Fibroblast of skin of right biceps (primary cell): Measurements from ENCODE around the gene TCL1B.
"Not testable (repeated sequence)": the region's sequence is repeated elsewhere in the genome, so short reads cannot be mapped to it uniquely, and the experiment has no call there.

Experiments
- DNase-seq: peaks from one replicate; pipeline ENCODE4 v3.0.0-alpha.2; 2013

The TCL1B gene

GRCh38 chr14:95705518-95705917, 19.3 kb downstream of the TCL1B start:
- DNase-seq = no peak

DNA sequence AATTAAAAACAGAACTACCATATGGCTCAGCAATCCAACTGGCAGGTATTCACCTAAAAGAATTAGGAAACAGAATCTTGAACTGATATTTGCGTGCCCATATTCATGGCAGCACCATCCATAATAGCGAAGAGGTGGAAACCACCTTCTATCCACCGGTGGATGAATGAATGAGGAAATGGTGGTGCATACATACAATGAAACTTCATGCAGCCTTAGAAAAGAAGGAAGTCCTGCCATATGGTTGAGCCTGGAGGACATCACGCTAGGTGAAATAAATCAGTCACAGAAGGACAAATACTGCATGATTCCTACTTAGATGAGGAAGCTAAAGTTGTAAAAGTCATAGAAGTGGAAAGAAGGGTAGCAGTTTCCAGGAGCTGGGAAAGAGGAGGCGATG, 21.1 kb downstream of the TCL1B start:
- DNase-seq = no peak

GRCh38 chr14:95710106-95710505, 23.9 kb downstream of the TCL1B start:
- no peak for DNase-seq

- DNase-seq = no peak
These were observed 25.4 kb downstream of the TCL1B start for GRCh38 chr14:95711476-95712176.

GRCh38 chr14:95712398-95712797, 26.2 kb downstream of the TCL1B start:
- no peak for DNase-seq

GRCh38 chr14:95713596-95714371, 27.6 kb downstream of the TCL1B start, which contains the start of gene TCL1A:
TCL1A (minus strand) TSS chr14:95714125; CDS start chr14:95714066, 59 bp downstream.
- no peak for DNase-seq

GRCh38 chr14:95722525-95723190, 36.4 kb downstream of the TCL1B start:
- DNase-seq = no peak

GRCh38 chr14:95725685-95726336, 39.6 kb downstream of the TCL1B start:
- no peak for DNase-seq

GRCh38 chr14:95727056-95727700, 41.0 kb downstream of the TCL1B start:
- no peak for DNase-seq

DNA sequence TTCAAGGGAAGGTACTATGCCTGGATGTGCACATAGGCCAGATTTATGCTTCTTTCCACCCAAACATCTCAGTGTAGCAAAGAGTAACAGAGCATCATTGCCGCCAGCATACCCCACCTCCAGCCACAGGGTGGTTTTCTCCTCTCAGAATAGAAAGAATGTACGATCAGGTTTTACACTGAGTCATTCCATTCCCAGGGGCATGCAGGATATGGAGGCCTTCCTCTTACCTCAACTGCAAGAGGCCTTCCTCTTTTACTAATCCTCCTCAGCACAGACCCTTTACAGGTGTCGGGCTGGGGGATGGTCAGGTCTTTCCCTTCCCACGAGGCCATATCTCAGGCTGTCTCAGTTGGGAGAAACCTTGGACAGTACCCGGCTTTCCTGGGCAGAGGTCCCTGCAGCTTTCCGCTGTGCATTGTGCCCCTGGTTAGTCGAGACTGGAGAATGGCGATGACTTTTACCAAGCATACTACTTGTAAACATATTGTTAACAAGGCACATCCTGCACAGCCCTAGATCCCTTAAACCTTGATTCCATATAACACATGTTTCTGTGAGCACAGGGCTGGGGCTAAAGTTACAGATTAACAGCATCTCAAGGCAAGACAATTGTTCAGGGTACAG, 43.3 kb downstream of the TCL1B start:
- not testable (repeated sequence) for DNase-seq

DNA sequence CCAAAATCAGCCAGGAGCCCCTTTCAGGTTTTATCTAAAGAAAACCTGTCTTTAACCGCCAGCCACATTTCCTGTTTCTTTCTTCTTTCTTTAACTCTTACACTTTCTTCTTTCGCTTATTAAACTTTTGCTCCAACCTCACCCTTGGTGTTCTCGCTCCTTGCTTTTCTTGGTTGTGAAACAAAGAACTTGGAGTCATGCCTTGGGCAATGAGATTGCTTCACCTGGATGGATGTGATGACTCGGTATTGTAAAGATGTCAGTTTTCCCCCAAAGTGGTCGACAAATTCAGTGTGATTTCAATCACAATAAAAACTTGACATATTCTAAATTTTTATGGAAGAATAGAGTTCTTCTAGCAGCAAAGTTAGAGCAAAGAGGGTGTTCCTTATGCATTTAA, 43.9 kb downstream of the TCL1B start:
- DNase-seq = no peak

DNA sequence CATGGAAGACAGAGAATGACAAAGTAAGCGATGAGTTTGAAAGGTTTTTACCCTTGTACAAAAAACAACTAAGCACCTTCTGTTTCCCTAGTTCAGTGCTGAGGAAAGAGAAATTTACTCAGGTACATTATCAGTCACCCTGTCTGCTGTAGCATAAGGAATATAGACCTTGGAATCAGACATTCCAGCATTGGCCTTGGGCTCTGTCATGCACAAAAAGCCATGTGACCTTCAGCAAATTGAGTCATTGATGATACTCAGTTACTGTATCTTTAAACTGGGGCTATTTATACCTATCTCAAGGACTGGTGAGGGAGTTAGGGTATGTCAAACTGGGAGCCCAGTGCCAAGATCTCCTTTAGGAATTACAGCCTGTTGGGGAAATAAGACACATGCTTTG, 47.0 kb downstream of the TCL1B start:
- DNase-seq = no peak

- no peak for DNase-seq
These were observed 53.1 kb downstream of the TCL1B start for GRCh38 chr14:95739356-95739755.

DNA sequence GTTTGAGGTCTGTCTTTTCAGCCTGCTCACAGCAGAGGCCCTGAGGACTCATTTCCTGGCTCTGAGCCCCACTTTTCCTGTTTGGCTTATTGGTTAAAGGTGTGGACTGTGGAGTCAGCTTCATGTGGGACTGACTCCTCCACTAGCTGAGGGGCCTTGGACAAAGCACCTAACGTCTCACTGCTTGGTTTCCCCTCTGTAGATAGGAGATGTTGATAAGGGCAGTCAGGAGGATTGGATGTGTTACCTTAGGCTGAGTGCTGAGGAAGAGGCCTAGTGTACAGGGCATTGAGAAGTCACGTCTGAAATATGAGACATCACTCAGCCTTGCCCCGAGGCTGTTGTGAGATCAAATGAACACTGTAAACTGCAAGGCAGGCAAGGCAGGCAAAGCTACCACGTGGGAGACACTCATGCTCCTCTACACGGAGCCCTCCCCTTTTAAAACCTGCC, 54.8 kb downstream of the TCL1B start:
- DNase-seq = no peak

GRCh38 chr14:95741781-95742180, 55.6 kb downstream of the TCL1B start:
- DNase-seq = no peak
